DND-41 (cell line): ENCODE results near the gene CYP4X1.

Experiments used
- CTCF ChIP-seq: IDR thresholded peaks from 2 replicates; pipeline ENCODE4 v1.5.1; 2012; ENCODE audit warnings: borderline replicate concordance, low read length, moderate library complexity, mild to moderate bottlenecking; ENCODE audit not compliant: poor library complexity, severe bottlenecking; ENCODE audit errors: extremely low read depth
- EZH2 ChIP-seq: IDR thresholded peaks from 3 replicates; pipeline ENCODE4 v1.6.1; 2012; ENCODE audit warnings: borderline replicate concordance, low read depth, mild to moderate bottlenecking, moderate library complexity, low read length, inconsistent platforms; ENCODE audit not compliant: severe bottlenecking

- TF ChIP-seq EZH2 (no peak), CTCF (no peak)
These were observed 7.6 kb downstream of the CYP4X1 start for GRCh38 chr1:47031059-47031458.
